GM12864 (cell line): ENCODE data around the gene ETV6.

Source experiments
- DNase-seq: peaks from one replicate; pipeline ENCODE4 v3.0.0-alpha.2; 2011; ENCODE audit warnings: low read depth
- H3K4me3 ChIP-seq: 2 replicates; pipeline ENCODE4 v1.5.1; 2011; ENCODE audit warnings: mild to moderate bottlenecking, low read depth, low read length, control low read depth
- TF ChIP-seq, protein P1 (sequence below): IDR thresholded peaks from 2 replicates; pipeline ENCODE4 v1.5.1; 2011; ENCODE audit warnings: low read depth, mild to moderate bottlenecking, moderate library complexity, low read length, control low read depth, inconsistent platforms; ENCODE audit errors: missing control alignments

Gene ETV6

DNA sequence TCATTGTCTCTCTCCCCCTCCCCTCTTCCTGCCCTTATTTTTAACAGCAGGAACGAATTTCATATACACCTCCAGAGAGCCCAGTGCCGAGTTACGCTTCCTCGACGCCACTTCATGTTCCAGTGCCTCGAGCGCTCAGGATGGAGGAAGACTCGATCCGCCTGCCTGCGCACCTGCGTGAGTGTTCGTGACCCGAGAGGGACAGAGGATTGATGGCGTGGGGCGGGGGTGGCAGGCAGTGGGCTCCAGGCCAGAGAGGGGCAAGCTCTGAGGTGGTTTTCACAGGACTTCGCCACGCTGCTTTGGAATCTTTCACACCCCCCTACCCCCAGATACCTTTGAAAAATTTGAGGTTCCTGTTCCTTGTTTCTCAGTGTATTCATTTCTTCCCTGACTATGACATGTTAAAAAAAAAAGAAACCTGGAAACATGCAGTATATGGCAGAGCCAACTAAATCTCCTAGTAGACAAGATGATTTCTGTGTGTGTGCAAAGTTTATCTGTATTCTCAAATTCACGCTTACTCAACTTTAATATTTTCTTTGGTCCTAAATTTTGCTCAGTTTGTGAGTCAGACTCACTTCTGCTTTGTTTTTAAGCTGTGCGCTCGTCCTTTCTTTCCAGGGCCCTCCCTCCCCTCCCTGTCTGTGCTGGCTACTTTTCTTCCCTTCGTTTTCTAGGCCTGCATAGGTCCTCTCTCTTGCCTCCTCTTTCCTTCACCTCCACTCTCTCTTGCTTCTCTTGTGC lies 103.1 kb downstream of the ETV6 start:
- no peak overlapping the region for H3K4me3 ChIP-seq
- TF ChIP-seq, protein P1, sequence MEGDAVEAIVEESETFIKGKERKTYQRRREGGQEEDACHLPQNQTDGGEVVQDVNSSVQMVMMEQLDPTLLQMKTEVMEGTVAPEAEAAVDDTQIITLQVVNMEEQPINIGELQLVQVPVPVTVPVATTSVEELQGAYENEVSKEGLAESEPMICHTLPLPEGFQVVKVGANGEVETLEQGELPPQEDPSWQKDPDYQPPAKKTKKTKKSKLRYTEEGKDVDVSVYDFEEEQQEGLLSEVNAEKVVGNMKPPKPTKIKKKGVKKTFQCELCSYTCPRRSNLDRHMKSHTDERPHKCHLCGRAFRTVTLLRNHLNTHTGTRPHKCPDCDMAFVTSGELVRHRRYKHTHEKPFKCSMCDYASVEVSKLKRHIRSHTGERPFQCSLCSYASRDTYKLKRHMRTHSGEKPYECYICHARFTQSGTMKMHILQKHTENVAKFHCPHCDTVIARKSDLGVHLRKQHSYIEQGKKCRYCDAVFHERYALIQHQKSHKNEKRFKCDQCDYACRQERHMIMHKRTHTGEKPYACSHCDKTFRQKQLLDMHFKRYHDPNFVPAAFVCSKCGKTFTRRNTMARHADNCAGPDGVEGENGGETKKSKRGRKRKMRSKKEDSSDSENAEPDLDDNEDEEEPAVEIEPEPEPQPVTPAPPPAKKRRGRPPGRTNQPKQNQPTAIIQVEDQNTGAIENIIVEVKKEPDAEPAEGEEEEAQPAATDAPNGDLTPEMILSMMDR, result no peak
- DNase-seq, result no peak

DNA sequence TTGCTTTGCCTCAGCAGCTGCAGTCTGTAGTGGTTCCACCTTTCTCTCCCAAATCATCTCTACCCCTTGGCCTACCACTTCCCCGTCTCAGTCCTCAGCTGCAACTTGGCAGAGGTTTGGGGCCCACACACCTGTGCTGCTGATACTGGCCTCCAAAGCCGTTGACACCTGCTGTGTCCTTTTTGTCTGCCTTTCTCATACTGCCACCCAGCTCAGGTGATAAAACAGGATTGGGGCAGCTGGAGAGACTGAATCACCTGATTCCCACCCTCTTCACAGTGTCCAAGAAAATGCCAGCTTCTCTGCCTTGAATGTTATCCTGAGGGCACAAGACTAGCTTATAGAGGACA lies 103.7 kb downstream of the ETV6 start:
- DNase-seq, result no peak
- no peak overlapping the region for H3K4me3 ChIP-seq
- TF ChIP-seq, protein P1, result no peak

DNA sequence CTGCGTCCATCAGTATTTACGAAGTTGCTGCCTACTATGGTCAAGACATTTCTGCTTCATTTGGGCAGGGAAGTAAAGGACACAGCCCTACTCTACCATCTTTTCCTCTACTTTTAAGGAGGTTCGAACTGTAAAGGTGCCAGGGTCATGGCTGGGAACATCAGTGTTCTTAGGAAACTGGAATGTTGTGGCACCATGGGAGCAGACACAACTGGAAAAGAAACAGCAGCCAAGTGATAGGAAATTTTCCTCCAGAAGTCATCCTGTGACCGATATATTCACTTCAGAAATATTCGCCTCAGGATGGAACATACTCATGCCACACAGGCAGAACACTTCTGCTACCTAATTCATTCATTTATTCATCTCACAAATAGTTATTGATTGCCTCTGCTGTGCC lies 104.4 kb downstream of the ETV6 start:
- TF ChIP-seq, protein P1, result no peak
- DNase-seq, result no peak
- H3K4me3 ChIP-seq, result no peak overlapping the region

DNA sequence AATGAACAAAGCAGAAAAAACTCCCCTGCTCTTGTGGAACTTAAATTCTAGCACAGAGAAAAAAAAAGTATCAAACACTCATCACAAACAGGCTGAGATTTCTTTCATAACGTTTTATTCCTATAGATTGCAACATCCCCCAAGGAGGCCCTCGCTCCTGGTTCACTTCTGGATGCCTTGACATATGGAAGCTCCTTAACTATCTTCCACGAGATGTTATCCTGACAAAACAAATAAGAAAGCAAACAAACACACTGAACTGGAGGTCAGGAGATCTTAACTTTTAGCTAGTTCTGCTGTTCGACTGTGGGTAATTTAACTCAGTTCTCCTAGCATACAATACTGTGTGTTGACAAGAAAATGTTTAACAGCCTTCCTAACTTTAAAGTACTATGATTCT lies 104.8 kb downstream of the ETV6 start:
- DNase-seq, result no peak
- TF ChIP-seq, protein P1, result no peak
- no peak overlapping the region for H3K4me3 ChIP-seq

DNA sequence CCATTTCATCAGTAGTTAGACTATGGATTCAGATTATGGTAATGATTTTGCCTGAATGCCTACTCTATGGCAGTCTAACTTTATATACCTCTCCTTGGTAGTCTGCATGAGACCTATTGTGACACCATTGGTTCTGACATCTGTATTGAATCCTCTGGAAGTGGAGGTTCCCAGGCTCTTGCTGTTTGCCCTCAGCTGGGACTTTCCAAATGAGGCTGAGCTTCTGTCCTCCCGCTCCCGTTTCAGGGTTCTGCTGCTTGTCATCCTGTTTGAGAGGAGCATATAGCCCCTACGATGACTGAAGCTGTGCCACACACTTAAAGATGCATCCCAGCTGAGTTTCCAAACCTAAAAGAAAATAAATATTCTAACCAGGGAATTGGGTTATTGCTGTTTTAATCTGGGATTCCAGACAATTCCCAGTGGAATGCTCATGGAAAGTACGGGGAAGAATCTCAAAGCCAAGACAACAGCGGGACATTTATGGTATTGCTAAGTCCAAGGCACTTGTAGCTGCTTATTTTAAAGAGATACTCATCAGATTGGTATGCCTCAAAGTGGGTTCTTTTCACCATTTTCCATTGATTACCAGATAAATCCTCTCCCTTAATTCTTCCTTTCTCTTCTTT lies 105.9 kb downstream of the ETV6 start:
- H3K4me3 ChIP-seq, result no peak overlapping the region
- no peak for DNase-seq
- TF ChIP-seq, protein P1, result no peak

DNA sequence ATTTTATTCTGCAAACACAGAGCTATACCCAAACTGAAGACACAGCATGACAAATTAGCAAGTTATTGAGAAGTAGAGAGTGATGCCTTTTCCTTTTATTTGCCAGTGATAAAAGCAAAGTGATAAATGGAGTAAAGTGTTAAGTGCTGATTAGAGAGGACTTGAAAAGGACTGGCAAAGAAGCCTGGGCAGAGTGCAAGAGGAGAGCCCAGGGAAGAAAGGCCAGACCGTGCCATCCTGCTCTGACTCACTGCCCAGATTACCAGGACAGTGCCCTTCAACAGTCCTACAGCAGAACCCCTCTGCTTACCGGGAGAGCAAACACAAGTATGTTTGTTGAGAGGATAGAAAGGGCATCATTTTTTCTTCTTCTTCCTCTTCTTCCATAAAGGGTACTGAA lies 106.5 kb downstream of the ETV6 start:
- no peak overlapping the region for H3K4me3 ChIP-seq
- DNase-seq, result no peak
- TF ChIP-seq, protein P1, result no peak

DNA sequence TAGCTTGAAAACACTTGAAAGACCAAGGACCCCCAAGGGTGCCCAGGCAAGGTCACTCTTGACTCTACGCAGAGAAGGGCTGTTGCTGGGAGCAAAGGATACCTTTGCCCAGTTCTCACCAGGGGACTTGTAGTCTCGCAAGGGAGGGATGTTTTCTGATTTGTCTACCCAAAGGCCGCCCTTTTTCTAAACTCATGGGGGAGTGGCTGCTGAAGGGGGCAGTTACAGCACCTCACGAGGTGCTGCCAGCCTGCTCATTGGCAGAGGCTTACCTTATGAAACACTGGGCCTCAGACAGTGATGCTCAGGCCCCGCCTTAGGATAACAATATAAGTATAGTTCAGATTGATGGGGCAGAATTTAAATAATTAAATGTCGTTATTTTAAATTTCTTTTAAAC lies 107.0 kb downstream of the ETV6 start:
- no peak overlapping the region for H3K4me3 ChIP-seq
- TF ChIP-seq, protein P1, result no peak
- no peak for DNase-seq
